DND-41 (cell line): ENCODE measurements around the gene CDH16.

Source experiments
- ATAC-seq: fragments of 200-7000 bp; cut with Tn5 transposase; 3 replicates; pipeline ENCODE4 v1.9.1; 2021; ENCODE audit warnings: low read depth; ENCODE audit not compliant: insufficient read depth
- DNase-seq: peaks from one replicate; pipeline ENCODE4 v3.0.0-alpha.2; 2020
- H2AFZ ChIP-seq: 2 replicates; pipeline ENCODE4 v1.6.0; 2012; ENCODE audit warnings: low read depth, low read length
- H3K27ac ChIP-seq: 2 replicates; pipeline ENCODE4 v1.5.1; 2012; ENCODE audit warnings: low read length, inconsistent platforms
- H3K27me3 ChIP-seq: fragments of 200-600 bp; sonication (generic); 2 replicates; pipeline ENCODE4 v1.6.0; 2012; ENCODE audit warnings: low read length, mild to moderate bottlenecking, inconsistent platforms; ENCODE audit not compliant: insufficient read depth, poor library complexity
- H3K36me3 ChIP-seq: 2 replicates; pipeline ENCODE4 v1.5.1; 2012; ENCODE audit warnings: low read length, inconsistent platforms; ENCODE audit not compliant: insufficient read depth
- H3K4me1 ChIP-seq: 2 replicates; pipeline ENCODE4 v1.5.1; 2012; ENCODE audit warnings: mild to moderate bottlenecking, low read length; ENCODE audit not compliant: insufficient read depth
- H3K4me2 ChIP-seq: 2 replicates; pipeline ENCODE4 v1.6.0; 2012; ENCODE audit warnings: mild to moderate bottlenecking, moderate library complexity, low read length, inconsistent platforms; ENCODE audit not compliant: insufficient read depth
- H3K4me3 ChIP-seq, 2 experiments: fragments of 200-600 bp in 1 of 2; shearing (Covaris generic) in 1 of 2; 2 replicates each; pipeline ENCODE4 v1.5.1; 2012 to 2016; ENCODE audit warnings: inconsistent platforms in 2 of 2, low read length in 2 of 2, mild to moderate bottlenecking in 2 of 2, low read depth in 1 of 2, moderate library complexity in 1 of 2
- H3K79me2 ChIP-seq: 2 replicates; pipeline ENCODE4 v1.6.0; 2012; ENCODE audit warnings: low read length, inconsistent platforms; ENCODE audit not compliant: insufficient read depth
- H3K9ac ChIP-seq: 2 replicates; pipeline ENCODE4 v1.6.0; 2012; ENCODE audit warnings: low read depth, mild to moderate bottlenecking, inconsistent platforms, low read length, moderate library complexity
- H3K9me3 ChIP-seq: 2 replicates; pipeline ENCODE4 v1.5.1; 2012; ENCODE audit warnings: low read length, moderate library complexity, mild to moderate bottlenecking, inconsistent platforms; ENCODE audit not compliant: insufficient read depth, severe bottlenecking
- H4K20me1 ChIP-seq: 2 replicates; pipeline ENCODE4 v1.6.0; 2012; ENCODE audit warnings: low read length; ENCODE audit not compliant: insufficient read depth
- EZH2 ChIP-seq: IDR thresholded peaks from 3 replicates; pipeline ENCODE4 v1.6.1; 2012; ENCODE audit warnings: borderline replicate concordance, low read depth, mild to moderate bottlenecking, moderate library complexity, low read length, inconsistent platforms; ENCODE audit not compliant: severe bottlenecking
- TF ChIP-seq, protein P1 (sequence below): IDR thresholded peaks from 2 replicates; pipeline ENCODE4 v1.5.1; 2012; ENCODE audit warnings: borderline replicate concordance, low read length, moderate library complexity, mild to moderate bottlenecking; ENCODE audit not compliant: poor library complexity, severe bottlenecking; ENCODE audit errors: extremely low read depth

Gene CDH16

DNA sequence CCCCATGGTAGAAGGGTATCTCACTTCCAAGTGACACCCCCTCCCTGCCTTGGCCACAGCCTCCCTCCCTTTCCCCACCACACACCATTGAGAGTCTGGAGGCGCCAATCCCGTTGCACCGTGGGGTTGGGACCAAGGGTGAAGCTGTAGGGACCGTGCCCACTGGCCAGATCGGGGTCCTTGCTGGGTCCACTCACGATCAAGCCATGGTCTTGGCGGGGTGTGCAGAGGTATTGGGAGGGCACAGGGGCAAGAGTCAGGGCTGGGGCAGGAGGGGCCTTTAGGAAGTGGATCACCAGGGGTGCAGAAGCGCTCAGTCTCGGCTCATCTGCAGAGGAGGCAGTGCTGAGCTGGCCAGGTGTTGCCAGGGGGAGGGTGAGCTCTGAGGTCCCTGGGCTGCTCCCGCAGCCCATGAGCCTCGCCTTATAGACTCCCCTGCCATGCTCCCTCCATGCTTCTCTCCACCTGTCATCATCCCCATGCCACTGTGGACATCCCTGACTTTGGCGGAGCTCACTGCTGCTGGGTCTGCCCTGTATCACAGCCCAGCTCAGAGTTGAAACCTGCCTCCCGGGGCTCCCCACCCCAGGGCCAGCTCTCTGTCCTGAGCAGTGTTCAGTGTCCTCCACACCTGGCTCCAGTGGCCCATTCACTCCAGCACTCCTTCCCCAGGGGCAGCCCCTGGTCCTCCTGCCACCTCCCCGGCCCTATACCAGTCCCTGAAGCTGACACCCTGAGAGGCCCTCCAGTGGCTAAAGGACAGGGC is 8.3 kb downstream of the CDH16 start:
- H3K4me2 ChIP-seq = no peak overlapping the region

DNA sequence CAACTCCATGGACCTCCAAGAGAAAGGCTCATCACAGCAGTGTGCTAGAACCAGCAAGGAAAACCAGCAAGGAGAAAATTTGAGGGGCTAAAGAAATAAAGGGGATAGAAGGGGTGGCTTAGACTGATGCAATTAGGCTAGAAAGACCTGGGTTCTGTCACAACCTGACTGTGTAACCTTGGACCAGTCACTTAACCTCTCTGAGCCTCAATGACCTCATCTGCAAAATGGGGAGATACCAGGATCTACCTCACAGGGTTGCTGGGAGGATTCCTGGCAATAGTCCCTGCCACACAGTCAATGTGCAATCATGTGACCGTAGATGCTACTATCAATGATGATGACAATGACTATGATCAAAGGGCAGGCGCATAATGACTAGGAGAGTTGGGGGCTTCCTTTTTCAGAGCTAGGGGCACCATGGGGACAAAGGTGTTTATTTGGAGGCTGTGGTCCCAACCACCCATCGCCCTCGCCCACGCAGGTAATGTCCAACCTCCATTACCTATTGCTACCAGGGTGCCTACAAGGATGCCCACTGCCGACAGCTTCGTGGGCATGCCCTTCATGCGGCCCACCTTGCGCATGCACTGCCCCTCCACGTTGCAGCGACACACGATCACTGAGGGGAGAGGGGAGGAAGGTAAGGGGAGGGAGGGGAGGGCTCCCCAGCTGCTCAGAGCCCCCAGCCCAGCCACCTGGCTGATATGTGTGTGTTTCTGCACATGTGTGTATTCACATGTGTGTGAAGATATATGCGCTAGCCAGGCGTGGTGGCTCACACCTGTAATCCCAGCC is 9.7 kb downstream of the CDH16 start:
- H2AFZ ChIP-seq = no peak overlapping the region
- no peaks in the 10 kb centered on the region for H3K79me2 ChIP-seq
- H3K36me3 ChIP-seq = no peaks in the 10 kb centered on the region
- no peaks in the 10 kb centered on the region for H4K20me1 ChIP-seq
- no peaks in the 10 kb centered on the region for H3K27me3 ChIP-seq
- no peak overlapping the region for H3K4me2 ChIP-seq
- ATAC-seq (no peak), DNase-seq (no peak)
- H3K4me3 ChIP-seq = no peak overlapping the region
- H3K9ac ChIP-seq = no peak overlapping the region
- no peak for TF ChIP-seq EZH2
- TF ChIP-seq, protein P1, sequence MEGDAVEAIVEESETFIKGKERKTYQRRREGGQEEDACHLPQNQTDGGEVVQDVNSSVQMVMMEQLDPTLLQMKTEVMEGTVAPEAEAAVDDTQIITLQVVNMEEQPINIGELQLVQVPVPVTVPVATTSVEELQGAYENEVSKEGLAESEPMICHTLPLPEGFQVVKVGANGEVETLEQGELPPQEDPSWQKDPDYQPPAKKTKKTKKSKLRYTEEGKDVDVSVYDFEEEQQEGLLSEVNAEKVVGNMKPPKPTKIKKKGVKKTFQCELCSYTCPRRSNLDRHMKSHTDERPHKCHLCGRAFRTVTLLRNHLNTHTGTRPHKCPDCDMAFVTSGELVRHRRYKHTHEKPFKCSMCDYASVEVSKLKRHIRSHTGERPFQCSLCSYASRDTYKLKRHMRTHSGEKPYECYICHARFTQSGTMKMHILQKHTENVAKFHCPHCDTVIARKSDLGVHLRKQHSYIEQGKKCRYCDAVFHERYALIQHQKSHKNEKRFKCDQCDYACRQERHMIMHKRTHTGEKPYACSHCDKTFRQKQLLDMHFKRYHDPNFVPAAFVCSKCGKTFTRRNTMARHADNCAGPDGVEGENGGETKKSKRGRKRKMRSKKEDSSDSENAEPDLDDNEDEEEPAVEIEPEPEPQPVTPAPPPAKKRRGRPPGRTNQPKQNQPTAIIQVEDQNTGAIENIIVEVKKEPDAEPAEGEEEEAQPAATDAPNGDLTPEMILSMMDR = no peak
- H3K4me1 ChIP-seq = no peaks in the 10 kb centered on the region
- H3K9me3 ChIP-seq = no peaks in the 10 kb centered on the region
- H3K27ac ChIP-seq = no peak overlapping the region

More for the DNA sequence above, 8.3 kb downstream of the CDH16 start:
- no peak for TF ChIP-seq EZH2
- TF ChIP-seq, protein P1 = no peak
- Histone ChIP-seq H3K4me1 (no peaks in the 10 kb centered on the region), H3K4me3 (no peak overlapping the region), H3K79me2 (no peaks in the 10 kb centered on the region), H3K36me3 (no peaks in the 10 kb centered on the region), H4K20me1 (no peaks in the 10 kb centered on the region), H2AFZ (no peak overlapping the region), H3K27ac (no peak overlapping the region), H3K9ac (no peak overlapping the region), H3K9me3 (no peaks in the 10 kb centered on the region), H3K27me3 (no peaks in the 10 kb centered on the region)
- ATAC-seq (no peak; the same call in 2 of the 3 replicates), DNase-seq (no peak)

DNA sequence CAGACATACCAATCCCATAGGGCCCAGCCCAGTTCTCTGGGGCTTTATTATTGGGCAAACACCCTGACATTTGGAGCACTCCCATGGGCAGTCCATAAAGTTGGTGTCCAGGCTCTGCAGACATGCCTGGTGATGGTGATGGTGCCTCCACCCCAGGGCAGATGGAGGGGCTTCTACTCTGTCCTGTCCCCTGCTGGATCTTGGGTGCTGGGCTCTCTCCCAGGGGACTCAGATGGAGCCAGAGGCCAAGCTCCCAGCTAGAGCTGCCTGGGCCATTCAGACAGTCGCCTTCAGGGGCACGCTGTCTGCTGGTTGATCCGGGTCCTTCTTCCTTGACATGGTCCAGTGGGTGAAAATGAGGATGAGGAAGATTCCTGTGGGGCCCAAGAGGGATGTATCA is 10.6 kb downstream of the CDH16 start:
- no peak for ATAC-seq
- no peaks in the 10 kb centered on the region for H3K4me1 ChIP-seq
- H3K4me3 ChIP-seq = no peak overlapping the region
- no peaks in the 10 kb centered on the region for H3K27me3 ChIP-seq
- TF ChIP-seq EZH2 = no peak
- TF ChIP-seq, protein P1 = no peak
- H3K79me2 ChIP-seq = no peaks in the 10 kb centered on the region
- H3K27ac ChIP-seq = no peak overlapping the region
- no peaks in the 10 kb centered on the region for H3K36me3 ChIP-seq
- no peaks in the 10 kb centered on the region for H3K9me3 ChIP-seq
- no peak for DNase-seq
- no peak overlapping the region for H2AFZ ChIP-seq
- H4K20me1 ChIP-seq = no peaks in the 10 kb centered on the region
- H3K9ac ChIP-seq = no peak overlapping the region
- H3K4me2 ChIP-seq = no peak overlapping the region
